NCI-H1105 treated with DMSO at 0.1 percent for 48 hours (cell line): ENCODE results near the gene EDRF1.
A peak's percentile ranks its signal among the peaks of the same experiment; 100 is the strongest.

Experiments
- DNase-seq: peaks from one replicate; lab custom pipeline; 2025; lab: John Stamatoyannopoulos, UW

The EDRF1 gene

DNA sequence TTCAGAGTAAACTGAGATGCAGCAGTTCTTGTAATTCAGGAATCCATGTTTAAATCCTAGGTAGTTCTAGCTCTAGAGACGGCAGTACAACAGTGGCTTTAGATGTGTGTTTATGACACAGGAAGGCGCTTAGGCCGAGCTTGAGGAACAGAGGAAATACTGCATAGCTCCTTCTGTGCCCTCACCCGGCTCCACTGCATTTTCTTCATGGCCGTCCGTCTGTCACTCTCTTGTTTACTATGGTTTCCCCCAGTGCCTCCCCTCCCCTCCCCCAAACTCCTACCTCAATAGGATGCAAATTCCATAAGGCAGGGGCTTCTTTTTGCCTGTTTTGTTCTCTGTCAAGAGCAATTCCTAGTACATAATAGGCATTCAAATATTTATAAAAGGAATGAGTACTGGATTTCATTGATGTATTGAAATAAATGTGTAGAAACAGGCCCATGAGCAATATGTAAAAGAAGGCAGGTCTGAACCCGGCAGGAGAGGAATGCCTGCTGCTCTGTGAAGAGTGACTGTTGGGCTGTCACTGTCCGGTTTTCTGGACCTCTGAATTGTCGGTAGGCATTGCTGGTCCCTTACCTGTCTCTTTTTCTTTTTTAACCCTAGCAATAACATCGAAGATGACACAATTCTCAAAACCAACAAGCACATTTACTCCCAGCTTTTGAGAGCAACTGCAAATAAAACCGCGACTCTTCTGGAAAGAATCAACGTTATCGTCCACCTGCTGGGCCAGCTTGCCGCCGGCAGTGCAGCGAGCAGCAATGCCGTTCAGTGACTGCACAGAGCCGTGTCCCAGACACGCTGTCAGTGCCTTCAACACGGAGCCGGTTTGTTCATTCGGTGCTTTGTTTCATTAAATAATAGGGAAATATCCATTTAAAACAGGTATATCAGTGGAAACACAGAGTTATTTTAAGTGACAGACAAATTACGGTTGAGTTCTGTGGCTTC lies 43.5 kb downstream of the EDRF1 start:
- DNase-seq: no peak

DNA sequence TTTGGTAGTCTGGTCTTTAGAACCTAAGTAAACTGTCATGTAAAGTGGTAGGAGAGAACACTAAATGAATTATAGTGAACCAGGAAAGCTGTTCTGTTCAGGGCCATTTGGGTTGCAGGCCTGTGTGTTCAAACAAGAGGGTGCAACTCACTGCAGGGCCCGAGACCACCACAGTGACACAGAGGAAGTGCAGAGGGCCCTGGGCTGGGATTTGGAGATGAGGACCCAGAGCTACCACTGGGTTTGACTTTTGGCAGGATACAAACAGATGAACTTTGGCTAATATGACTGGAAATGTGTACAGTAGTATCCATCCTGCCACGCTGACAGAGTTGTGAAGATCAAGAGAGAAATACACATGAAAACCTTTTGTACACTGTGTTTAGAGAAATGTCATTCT lies 46.3 kb downstream of the EDRF1 start:
- DNase-seq: no peak

DNA sequence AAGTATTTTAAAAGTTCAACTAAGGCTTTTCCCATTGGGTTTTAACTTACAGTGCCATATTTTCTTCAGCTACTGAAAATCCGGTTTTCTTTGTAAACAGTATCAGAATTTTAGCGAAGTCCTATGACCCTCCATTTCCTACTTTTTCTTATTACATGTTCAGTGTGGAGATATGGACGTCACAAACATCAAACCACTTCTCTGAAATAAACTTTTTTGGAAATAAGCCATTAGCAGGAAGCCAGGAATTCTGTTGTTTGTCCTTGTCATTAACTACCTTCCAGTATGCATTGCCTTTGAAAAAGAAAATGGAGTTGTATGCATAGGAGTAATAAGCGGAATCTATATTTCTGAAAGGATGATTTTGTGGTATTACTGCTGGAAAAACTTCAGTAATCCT lies 47.0 kb downstream of the EDRF1 start:
- no peak for DNase-seq

DNA sequence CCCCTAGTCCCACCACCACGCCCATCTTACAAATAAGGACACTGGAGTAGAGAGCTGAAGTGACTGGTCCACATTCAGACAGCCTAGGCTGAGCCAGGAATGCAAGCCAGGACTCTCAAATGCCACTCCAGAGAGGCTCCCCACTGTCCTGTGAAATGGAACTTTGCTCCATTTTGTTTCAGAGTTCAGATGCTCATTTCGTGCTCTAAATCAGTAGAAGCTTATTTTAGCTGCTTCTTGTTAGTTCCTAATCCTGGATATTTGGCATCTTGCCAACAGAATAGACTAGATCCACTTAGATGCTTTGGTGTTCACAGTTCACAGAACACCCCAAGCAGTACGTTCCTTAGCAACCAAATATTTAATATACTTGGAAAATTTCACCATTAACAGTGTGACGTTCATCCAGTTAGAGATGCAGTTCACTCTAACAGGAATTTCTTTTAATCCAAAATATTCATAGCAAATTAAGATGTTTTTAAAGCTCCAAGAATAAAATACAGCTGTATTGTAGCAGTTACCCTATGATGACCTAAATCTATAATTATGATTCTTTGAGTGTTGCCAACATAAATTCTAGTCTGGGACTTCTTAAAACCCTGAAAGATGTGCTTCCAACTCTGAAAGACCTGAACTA lies 48.8 kb downstream of the EDRF1 start:
- peak; percentile 8 for DNase-seq

DNA sequence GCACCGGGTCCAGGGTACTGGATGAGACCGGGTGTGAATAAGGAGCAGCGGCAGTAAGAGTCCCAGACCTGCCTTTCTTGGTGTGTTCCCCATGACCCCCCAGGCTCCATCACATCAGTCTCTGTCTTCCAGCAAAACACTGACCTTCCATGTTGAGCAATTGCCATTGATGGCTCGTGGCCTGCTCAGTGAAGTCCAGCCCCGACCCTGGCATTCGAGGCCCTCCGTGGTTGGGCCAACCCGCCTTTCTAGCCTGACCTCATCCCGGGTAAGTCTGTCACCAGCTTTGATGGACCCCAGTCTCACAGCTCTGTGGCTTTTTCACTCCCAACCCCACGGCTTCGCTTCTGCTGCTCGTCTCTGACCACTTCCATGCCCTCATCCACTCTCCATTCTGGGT lies 49.7 kb downstream of the EDRF1 start:
- no peak for DNase-seq

DNA sequence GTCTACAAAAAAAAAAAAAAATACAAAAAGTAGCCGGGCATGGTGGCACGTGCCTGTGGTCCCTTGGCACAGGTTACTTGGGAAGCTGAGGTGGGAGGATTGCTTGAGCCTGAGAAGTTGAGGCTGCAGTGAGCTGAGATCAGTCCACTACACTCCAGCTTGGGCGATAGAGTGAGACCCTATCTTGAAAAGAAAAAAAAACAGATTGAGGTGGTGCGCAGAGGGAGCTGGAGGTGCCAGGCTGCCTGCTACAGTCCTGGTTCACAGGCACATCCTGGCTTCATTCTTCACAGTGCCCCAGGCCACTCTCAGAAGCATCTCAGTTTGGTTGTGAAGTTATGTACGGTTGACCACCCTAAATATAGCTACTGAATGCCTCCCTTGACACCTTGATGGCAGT lies 51.3 kb downstream of the EDRF1 start:
- DNase-seq: no peak

DNA sequence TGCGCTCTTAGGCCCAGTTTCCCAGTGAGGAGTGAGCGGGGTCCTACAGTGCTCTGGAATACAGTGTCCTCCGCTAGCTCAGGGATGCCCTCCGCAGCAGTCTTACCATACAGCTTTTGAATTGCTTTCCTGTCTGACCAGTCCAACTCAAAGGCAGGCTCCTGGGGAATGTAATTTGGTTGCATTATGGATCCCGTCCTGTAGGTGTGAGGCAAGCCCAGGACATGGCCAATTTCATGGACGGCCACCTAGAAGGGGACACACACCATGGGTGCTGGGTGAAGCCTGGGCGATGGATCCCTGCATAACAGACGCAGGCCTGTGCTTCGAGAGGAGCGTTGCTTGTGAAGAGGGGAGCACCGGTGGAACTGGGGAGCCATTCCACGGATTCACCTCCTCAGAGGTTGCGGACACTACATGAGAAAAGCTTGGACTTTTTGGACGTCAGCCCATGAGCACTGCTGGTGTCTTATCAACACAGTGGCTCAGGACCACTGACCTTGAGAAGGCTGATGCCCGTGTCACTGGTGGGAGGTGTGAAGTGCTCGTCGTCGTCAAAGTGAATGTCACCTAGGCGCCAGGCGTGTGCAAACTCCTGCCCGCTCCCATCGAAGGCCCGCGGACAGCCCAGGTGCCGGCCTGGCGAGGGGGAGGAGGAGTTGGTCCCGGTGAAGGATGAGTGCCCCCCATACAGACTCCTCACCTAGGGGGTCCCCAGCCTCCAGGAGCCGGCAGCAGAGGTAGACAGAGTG lies 52.8 kb downstream of the EDRF1 start:
- DNase-seq: no peak

DNA sequence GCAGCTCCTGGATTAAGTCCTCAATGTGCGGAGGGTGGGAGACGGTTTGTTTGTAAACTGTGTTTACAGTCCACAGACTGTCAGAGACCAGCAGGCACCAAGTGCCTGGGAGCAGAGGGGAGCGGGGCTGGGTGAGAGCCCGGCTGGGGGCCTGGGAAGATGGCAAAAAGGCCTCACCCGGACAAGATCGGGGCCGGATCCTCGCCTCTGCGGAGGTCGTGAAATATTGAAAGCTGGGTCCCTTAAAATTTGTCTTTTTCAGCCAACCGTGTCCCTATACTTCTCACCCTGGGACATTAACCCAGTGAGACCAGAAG lies 53.3 kb downstream of the EDRF1 start:
- no peak for DNase-seq

DNA sequence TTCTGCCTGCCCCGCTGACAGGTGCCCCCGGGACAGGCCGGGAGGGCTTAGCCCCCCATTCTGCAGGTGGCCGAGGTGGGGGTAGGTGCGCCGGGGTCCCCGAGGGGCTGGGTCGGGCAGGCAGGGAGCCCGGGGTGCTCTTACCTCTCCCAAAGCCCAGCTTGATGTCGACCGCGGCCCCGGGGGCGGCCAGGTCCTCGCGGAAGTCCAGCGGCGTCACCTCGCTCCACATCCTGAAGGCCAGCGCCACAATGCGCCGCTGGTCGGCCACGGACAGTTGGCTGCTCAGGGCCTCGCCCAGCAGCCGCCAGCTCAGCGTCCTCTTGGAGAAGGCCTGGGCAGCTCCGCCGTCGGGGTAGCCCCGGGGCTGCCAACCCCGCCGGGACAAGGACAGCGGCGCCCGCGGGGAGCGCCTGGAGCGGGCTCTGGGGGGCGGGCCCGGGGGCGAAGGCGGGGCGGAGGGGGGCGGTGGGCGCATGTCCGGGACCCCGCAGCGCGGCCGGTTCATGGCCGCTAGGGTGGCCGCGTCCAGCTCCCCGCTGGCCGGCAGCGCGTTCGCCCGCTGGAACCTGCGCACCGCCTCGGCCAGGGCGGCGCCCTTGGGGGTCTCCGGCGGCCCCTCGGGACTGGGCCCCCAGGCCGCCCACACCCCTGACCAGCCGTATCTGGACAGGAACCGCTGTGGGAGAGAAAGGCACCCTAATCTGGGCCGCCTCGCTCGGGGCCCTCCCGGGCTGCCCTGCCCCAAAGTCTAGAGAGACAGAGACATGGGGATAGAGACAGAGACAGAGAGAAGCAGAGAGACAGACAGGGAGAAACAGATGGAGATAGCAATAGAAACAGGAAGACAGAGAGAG lies 54.4 kb downstream of the EDRF1 start:
- DNase-seq: no peak

DNA sequence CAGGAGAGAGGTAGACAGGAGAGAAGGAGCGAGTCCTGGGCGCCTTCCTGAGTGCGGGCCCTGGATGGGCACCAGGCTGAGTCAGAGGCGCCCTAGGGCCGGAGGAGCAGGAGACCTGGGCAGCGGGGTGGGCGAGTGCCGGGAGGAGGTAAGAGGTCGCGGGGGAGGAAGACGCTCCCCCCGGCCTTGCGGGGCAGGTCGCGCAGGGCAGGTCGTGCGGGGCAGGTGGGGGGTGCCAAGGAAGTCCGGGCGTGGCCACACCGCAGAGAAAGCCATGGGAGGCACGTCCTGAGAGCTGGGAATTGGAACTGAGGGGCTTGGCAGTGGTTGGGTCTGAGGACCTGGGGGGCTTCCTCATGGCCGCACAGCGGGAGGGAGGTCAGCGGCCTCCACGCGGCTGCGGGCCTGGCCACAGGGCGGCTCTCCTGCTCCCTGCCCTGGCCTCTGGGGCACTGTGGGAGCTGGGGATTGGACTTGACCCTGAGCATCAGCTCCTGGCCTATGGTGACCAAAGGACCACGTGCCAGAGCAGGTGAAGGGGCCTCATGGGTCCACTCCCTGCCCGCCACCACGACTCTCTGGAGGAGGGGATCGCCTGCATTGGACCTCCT lies 55.2 kb downstream of the EDRF1 start:
- DNase-seq: no peak

DNA sequence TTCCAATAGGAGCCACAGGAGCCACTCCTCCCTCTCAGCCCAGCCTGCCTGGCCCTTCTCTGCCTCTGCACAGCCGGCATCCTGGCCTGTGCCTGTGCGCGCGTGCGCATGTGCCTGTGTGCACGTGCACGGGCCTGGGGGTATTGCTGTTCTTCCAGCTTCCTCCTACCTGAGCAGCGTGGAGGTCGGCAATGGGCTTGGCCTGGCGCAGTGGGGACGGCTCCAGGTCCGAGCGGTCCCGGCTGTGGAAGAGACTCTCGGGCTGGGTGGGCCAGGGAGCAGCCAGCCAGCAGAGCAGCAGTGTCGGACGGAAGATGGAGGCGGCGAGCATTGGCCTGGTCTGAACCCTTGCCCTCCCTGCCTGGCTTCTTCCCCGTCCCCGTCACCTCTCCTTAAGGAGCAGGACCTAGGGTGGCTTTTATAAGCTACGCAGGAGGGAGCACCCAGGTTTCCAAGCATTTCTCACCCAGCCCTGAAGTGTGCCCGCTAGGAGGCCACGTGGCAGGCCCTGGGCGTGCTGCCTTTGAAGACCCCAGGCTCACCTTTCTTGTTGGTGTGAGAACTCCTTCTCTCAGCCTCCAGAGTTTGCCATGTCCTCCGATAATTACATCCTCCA lies 56.1 kb downstream of the EDRF1 start, which contains the start of gene MMP21:
Gene MMP21 (minus strand): TSS at position 331 of the 616 bp plus-strand sequence. CDS start 0 bp downstream, at position 331.
- no peak for DNase-seq

DNA sequence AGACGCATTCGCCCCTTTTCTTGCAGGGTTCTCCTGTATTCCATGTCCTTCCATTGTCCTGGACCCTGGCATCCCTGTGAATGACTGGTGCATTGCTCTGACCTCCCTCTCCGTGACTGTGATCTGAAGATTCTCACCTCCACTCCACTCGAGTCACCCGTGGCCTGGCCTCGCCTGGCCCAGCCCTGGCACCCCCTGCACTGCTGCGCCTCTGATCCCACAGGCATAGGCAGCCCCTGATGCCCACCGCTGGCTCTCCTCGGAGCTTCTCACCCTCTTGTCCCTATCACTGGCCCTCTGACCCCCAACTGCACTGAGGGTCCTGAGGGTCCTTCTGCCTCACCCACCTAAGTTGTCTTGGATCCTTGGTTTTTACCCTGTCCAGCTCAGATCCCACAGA lies 58.3 kb downstream of the EDRF1 start:
- no peak for DNase-seq

DNA sequence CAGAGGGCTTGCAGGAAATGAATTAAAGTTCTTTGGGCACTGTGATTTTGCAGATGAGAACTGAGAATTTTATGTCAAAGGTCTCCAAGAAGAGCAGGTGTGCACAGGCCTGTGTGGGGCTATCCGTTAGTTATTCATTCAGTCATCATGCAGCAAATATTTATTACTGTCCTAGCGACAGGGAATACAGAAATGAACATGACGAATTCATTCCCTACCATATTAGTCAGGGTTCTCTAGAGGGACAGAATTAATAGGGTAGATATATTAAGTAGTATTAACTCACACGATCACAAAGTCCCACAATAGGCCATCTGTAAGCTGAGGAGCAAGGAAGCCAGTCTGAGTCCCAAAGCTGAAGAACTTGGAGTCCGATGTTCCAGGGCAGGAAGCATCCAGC lies 59.0 kb downstream of the EDRF1 start:
- DNase-seq: no peak

DNA sequence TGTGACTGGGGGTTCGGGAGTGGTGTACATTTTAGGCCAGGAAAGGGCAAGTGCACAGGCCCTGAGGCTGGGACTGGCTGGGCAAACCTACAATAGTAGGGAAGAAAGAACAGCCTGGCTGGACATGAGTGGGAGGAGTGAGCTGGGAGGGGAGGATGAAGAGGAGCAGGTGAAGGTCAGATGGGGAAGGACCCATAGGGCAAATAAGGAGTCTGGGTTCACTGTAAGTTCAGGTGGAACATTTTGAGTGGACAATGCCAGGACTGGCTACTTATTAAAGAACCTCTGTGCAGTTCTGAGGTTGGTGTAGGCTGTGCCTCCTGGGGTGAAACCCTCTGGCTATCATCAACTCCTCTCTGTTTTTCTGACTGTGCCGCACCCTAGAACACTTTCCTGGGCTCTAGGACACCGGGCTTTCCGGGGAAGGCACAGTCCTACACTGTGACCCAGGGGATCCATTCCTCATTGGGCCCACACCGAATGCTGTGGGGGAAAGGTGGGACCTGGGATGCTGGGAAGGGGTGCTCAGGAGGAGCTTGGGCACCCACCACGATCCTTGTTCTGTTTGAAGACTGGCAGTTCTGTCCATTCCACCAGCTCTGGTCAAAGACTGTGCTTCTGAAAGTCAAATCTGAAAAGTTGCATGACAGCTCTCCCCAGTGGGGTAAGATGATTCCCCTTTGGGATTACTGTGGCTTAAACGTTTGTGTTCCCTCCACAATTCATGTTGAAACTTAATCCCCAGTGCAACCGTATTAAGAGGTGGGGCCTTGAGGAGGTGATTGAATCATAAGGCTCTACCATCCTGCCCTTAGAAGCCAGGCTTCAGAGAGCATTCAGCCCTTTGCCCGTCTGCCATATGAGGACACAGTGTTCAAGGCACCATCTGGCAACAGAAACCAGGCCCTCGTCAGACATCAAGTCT lies 60.2 kb downstream of the EDRF1 start:
- no peak for DNase-seq

DNA sequence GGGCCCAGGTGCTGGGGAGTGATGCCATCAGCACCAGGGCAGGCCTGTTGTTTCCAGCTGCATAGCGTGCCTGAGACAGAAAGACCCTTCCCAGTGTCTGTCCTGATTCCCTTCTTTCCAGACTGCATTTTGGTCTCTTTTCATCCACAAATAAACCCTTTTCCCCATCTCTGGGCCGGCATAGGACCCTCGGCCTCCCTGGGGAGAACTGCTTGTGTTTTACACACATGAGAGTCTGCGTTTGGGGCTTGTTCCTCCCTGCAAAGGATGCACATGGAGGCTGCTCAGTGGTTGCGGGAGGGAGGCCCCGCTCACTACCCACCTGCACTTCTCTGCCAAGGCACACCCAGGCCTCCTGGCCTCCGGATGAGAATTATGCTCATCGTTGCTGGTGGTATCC lies 61.9 kb downstream of the EDRF1 start:
- no peak for DNase-seq

DNA sequence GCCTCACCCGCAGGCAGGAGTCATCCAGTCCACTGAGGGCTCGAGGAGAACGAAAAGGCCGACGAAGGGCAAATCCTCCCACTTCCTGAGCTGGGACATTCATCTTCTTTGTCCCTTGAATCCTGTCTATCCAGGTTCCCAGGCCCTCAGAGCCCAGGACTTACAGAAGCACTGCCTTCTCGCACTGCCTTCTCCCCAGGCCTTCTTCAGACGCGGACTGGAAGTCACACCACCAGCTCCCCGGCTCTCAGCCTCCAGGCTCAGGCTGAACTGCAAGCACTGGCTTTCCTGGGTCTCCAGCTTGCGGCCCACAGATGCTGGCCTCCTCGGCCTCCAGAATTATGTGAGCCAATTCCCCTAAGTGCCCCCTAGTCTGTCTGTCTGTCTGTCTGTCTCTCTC lies 62.5 kb downstream of the EDRF1 start:
- no peak for DNase-seq

DNA sequence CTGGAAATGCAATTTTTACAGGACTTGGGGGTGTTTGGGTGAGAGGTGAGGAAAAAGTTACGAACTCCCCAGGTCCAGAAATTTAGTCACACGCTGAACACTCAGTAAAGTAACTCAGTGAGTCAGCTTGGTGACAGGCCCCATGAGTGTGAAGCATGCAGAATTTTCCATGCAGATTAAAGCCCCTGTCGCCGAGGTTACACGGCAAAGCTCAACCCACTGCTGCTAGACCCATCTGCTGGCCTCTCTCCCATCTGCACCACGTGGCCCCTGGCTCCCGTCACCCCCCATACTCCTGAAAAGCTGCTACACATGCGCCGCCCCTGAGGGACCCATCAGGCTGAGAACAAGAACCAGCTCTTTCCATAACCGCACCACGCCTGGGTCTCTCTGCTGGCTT lies 63.1 kb downstream of the EDRF1 start:
- no peak for DNase-seq

DNA sequence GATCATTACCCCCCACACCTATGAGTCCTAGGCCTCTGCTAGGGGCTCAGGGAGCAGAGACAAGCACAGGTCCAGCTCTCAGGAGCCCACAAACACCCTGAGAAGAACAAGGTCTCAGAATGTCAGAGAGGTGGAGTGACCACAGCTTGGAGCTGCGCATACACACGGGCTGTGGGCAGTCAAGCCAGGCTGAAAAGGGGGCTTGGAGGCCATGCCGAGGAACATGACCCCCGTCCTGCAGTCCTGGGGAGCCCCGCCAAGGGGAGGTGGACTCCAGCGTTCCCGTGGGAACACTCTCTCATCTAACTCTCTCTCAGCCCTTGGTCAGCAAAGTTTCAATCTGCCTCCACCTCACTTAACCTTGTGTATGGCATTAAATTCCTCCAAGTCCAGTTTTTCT lies 63.9 kb downstream of the EDRF1 start:
- no peak for DNase-seq

DNA sequence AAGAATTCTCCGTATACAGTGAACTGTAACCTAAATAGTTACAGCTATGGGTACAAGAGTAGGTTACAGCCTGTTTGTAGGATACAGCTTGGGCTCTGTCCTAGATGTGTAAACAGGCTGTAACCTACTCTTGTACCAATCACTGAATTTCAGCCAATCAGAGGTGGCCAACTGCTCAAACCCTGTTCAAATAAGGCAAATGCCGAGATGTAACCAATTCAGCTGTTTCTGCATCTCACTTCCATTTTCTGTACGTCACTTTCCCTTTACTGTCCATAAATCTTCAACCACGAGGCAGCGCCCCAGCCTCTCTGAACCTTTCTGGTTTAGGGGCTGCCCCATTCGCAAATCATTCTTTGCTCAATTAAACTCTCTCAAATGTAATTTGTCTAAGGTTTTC lies 64.4 kb downstream of the EDRF1 start:
- DNase-seq: no peak

DNA sequence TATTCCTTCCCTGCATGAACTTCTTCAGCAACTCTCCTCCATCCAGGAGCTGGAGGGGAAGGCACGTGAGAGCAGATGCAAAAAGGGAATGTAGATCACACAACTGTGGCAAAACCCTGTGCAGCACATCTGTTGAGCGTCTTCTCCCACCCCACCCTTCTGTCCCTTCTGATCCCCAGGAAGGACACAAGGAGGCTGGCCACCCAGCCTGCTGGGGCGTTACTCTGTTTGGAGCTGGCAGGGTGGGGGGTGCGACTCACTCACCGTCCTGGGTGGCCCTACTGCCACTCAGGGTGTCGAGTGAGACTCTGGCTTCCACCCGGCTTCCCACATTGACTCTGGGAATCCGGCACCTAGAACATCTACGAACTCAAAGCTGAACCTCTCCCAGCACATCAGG lies 66.3 kb downstream of the EDRF1 start:
- DNase-seq: no peak
